Head of caudate nucleus (tissue), 42 donors: ENCODE measurements around the gene FAM234A.

ENCODE experiments used
- DNase-seq, 42 donors: peaks; one replicate each; pipeline versions ENCODE4 v3.0.0 to v3.0.0-alpha.2; 2020 to 2021; ENCODE audit warnings: mixed read lengths in 7 of 42
- intact Hi-C: fragments of 100-400 bp; cut with DNase I; formaldehyde crosslinking; loops from one replicate; pipeline ENCODE4 v1.15.0; 2022

The FAM234A gene

DNA sequence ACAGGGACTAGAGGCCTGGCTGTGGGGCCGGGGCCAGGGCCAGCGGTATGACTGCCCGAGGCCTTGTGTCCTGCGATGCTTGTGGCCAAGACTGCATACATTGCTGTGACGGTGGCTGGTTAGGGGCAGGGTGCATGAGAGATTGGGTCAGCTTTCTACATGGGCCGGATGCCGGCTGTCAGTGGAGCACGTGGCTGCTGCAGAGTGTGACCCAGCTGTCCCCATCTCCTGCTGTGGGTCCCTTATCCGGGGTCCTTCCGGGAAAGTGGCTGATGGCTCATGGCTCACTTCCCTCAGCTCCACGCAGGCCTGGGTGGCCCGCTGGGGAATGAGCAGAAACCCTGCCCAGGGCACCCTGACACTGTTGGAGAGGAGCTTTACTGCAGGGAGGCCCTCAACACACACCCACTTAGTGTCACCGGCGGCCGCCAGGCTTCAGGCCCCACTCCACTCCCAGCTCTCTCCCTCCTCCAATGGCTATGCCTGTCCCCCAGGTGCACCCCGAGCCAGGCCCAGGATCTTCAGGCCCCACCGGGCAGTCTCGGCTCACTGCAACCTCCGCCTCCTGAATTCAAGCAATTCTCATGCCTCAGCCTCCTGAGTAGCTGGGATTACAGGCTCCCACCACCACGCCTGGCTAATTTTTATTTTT lies 41.9 kb downstream of the FAM234A start:
- no peak for DNase-seq
- intact Hi-C loops: no loop called here

GRCh38 chr16:278863-279366 lies 44.3 kb downstream of the FAM234A start:
- DNase-seq: peak in 3 of 42 donors; percentile 17 to 25 (median 22)
- intact Hi-C loops: no loop called here

GRCh38 chr16:279531-279930 lies 44.9 kb downstream of the FAM234A start:
- intact Hi-C loops: no loop called here
- DNase-seq: no peak

- no peak for DNase-seq
- intact Hi-C loops: no loop called here
Observed at GRCh38 chr16:280005-280460, 45.4 kb downstream of the FAM234A start.

DNA sequence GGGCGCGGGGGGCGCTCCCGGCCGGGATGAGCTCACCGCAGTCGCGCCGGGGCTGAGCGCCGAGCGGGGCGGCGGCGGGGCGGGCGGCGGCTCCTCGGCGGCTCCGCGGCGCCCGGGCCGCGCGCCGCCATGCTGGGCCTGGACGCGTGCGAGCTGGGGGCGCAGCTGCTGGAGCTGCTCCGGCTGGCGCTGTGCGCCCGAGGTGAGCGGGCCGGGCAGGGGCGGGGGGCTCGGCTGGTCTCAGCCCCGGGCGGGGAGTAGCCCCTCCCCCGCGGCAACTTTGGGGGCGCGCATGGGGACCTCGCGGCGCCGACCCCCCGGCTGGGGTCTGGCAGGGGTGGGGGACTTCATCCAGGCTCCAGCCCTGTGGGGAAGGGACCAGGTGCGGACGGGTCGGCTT lies 45.9 kb downstream of the FAM234A start, which contains the start of gene ARHGDIG:
ARHGDIG (plus strand) TSS at position 40 of the 400 bp plus-strand sequence; CDS start at position 130, 90 bp downstream.
- DNase-seq: peak in 1 of 42 donors; percentile 24
- intact Hi-C loops: no loop called here

GRCh38 chr16:280991-281659 lies 46.5 kb downstream of the FAM234A start:
- no peak for DNase-seq
- intact Hi-C loops: no loop called here

GRCh38 chr16:281660-282255 lies 47.1 kb downstream of the FAM234A start:
- intact Hi-C loops: no loop called here
- no peak for DNase-seq

- intact Hi-C loops: no loop called here
- DNase-seq: no peak
Observed at GRCh38 chr16:282491-282890, 47.9 kb downstream of the FAM234A start.

DNA sequence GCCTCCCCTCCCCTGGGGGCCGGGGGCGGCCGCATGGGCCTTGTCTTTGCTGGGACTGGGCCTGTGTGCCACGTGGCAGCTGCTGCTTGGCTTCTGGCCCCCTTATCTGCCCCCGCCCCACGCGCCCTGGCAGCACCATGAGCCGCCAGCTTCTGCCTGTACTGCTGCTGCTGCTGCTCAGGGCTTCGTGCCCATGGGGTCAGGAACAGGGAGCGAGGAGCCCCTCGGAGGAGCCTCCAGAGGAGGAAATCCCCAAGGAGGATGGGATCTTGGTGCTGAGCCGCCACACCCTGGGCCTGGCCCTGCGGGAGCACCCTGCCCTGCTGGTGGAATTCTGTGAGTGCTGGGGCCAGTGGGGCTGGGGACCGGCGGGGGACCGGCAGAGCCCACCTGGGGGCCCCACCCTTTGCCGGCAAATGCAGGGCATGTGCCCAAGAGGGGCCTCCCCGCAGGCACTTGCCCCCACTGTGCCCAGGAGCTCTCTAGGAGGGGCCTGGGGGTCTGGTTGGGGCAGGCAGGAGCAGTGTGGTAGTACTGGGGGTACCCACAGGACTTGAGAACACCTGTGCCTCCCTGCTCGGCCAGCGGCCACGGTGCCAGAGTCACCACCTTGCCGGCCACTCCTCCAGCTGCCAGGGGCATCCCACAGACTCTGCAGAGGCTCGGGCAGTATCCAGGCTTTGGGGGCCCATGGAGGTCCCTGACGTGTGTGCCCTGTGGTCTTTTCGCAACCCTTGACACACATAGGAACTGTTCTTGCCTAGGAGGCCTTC lies 48.6 kb downstream of the FAM234A start, which contains the start of gene PDIA2:
PDIA2 (plus strand) TSS at position 132 of the 773 bp plus-strand sequence; CDS start at position 138, 6 bp downstream.
- DNase-seq: peak in 5 of 42 donors; percentile 10 to 66 (median 43)
- intact Hi-C loops: no loop called here

DNA sequence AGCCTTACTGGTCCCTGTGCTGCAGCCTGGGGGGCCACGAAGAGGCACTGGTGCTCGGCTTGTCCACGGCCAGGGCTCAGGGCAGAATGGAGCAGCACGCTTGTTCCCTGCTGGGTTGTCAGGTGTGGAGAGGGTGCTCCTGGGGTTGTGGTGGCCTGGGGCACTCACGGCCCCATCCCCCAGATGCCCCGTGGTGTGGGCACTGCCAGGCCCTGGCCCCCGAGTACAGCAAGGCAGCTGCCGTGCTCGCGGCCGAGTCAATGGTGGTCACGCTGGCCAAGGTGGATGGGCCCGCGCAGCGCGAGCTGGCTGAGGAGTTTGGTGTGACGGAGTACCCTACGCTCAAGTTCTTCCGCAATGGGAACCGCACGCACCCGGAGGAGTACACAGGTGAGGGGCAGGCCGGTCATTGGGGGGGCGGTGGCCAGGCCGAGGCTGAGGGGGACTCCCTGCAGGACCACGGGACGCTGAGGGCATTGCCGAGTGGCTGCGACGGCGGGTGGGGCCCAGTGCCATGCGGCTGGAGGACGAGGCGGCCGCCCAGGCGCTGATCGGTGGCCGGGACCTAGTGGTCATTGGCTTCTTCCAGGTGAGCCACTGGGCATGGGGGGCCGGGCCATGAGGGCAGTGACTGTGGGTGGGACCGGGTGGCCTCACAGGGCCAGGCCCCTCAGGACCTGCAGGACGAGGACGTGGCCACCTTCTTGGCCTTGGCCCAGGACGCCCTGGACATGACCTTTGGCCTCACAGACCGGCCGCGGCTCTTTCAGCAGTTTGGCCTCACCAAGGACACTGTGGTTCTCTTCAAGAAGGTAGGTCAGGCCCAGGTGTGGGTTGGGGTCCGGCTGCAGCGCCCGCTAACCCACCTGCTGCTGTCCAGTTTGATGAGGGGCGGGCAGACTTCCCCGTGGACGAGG lies 49.8 kb downstream of the FAM234A start:
- intact Hi-C loops: no loop called here
- DNase-seq: no peak

GRCh38 chr16:285146-286055 lies 50.8 kb downstream of the FAM234A start:
- DNase-seq: no peak

DNA sequence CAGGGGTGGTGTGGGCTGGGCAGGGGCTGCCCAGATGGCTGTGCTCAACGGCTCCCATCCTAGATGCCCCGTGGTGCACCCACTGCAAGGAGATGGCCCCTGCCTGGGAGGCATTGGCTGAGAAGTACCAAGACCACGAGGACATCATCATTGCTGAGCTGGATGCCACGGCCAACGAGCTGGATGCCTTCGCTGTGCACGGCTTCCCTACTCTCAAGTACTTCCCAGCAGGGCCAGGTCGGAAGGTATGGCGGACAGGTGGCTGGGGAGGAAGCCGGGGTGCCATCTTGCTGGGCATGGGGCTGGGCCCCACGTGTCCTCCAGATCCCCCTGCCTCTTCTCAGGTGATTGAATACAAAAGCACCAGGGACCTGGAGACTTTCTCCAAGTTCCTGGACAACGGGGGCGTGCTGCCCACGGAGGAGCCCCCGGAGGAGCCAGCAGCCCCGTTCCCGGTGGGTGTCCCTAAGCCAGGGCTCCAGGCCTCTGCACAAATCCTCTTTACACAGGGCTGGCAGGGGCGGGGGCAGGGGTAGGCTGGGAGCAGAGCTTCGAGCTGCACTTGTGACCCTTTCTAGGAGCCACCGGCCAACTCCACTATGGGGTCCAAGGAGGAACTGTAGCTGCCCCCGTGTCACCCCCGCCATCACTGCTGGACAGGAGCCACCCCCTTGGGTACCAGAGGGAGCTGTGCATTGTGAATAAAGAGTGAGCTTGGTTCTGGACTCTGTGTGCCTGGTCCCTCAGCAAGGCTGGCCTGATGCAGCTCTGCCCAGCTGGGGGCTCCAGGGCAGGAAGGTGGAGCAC lies 52.1 kb downstream of the FAM234A start:
- no peak for DNase-seq
- intact Hi-C loops: no loop called here

More at GRCh38 chr16:285146-286055, 50.8 kb downstream of the FAM234A start:
- intact Hi-C loops: no loop called here

- DNase-seq: no peak
- intact Hi-C loops: no loop called here
Observed at GRCh38 chr16:287298-287811, 52.7 kb downstream of the FAM234A start.

GRCh38 chr16:287981-288920 lies 53.6 kb downstream of the FAM234A start:
- intact Hi-C loops: no loop called here
- no peak for DNase-seq
